T-helper 9 cell (primary cell): Measurements from ENCODE around the gene MRPL18.
A peak's percentile ranks its signal among the peaks of the same experiment; 100 is the strongest.
"Not testable (repeated sequence)": the region's sequence is repeated elsewhere in the genome, so short reads cannot be mapped to it uniquely, and the experiment has no call there.

Source experiments
- DNase-seq: peaks from one replicate; pipeline ENCODE4 v3.0.0-alpha.2; 2020

MRPL18 gene

DNA sequence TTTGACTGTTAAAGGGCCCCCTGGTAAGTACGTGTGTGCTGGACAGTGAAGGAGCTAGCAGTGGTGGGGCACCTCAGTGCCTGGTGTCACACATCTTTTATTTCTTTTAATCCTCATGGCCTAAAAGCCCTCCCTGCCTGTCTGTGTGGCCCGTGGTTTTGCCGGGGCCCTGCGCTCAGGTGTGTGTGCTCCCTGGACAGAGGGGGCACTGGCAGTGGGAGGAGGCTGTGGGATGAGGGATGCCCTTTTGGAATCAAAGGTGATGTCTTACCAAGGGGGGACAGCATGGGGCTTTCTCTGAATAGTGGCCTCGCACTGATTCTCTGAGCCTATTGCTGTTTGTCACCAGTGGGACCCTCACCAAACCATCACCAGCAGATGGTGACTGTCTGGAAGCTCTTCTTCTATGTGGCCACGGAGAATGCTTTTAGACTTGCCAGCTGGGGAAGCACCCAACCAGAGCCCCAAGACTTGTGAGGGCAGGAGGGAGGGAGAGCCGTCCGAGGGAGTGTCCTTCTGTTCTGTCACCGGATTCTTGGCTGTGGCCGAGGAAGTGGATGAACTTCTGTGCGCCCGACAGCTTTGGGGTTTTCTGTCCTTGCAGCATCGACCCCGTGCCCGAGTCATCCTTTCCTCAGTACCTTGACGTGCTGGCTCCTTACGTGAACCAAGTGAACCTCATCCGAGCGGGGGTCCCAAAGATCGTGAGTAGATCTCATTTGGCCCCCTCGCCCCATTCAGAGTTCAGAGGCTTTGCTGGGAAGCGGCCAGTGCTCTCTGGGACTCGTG lies 27.9 kb downstream of the MRPL18 start:
- DNase-seq = no peak

- DNase-seq = no peak
These were observed 28.8 kb downstream of the MRPL18 start for GRCh38 chr6:159819098-159819497.

- peak; percentile 9 for DNase-seq
These were observed 29.8 kb downstream of the MRPL18 start for GRCh38 chr6:159819932-159820640.

GRCh38 chr6:159821122-159821521 lies 30.9 kb downstream of the MRPL18 start:
- no peak for DNase-seq

DNA sequence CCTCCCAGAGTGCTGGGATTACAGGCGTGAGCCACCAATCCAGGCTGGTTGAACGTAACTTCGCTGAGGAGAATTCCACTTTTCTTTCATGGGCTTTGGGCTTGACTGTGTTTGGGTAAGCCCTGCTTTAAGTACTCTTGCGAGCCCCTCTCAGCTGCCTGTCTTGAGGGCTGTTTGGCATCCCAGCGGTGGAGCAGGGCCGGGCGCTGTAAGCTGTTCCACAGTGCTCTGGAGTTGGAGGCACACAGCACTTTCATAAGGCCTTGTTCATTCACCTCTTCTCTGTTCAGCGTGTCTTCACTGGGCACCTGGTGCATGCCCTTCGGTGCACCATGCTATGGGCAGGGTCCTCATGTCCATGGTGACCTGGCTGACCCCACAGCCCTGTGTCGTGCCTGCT lies 31.5 kb downstream of the MRPL18 start:
- no peak for DNase-seq

DNA sequence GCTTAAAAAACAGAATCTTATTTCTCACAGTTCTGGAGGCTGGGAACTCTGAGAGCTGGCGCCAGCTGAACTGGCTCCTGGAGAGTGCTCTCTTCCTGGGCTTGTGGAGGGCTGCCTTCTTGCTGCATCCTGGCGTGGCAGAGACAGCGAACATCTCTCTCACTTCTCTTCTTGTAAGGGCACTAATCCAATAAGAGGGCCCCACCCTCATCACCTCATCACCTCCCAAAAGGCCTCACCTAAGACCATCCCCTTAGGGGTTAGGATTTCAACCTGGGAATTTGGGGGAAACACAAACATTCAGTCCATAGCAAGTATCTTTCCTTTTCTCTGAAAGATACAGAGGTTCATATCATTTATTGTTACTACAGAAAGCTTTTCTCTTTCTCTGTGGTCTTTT lies 33.7 kb downstream of the MRPL18 start:
- no peak for DNase-seq

DNA sequence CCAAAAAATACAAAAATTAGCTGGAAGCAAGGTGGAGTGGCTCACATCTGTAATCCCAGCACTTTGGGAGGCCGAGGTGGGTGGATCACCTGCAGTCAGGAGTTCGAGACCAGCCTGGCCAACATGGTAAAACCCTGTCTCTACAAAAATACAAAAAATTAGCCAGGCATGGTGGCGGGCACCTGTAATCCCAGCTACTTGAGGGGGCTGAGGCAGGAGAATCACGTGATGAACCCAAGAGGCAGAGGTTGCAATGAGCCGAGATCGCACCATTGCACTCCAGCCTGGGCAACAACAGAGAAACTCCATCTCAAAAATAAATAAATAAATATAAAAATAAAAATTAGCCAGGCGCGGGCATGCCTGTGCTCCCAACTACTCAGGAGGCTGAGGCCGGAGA lies 34.4 kb downstream of the MRPL18 start:
- DNase-seq = not testable (repeated sequence)

- no peak for DNase-seq
These were observed 35.7 kb downstream of the MRPL18 start for GRCh38 chr6:159826004-159826403.

DNA sequence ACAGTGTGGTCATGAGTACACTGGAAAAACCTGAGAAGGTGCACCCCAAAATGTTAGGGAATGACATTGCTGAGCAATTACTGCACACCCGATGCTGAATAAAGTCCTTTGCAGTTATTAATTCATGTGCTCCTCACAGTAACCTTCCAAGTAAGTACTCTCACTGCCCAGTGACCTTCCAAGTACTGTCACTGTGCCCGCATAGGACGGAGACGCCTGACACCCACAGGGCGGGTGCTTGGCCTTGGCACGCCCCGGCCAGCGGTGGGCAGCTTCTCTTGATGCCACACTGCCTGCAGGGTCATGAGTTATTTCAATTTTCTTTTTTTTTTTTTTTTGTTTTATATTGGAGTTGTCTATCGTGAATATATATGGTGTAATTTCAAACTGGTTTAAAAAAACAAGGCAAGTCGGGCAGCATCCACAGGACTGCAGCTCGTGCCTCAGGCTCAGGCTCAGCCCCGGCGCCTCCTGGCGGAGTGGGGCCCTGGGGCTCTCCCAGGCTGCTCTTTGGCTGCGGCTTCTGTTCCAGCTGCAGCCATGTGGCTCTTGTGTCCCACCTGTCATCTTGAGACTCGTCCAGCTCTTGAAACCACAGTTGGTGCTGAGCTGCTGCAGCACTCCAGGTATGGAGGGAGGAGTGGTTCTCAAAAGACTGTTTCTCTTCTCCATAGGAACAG lies 36.8 kb downstream of the MRPL18 start:
- no peak for DNase-seq

DNA sequence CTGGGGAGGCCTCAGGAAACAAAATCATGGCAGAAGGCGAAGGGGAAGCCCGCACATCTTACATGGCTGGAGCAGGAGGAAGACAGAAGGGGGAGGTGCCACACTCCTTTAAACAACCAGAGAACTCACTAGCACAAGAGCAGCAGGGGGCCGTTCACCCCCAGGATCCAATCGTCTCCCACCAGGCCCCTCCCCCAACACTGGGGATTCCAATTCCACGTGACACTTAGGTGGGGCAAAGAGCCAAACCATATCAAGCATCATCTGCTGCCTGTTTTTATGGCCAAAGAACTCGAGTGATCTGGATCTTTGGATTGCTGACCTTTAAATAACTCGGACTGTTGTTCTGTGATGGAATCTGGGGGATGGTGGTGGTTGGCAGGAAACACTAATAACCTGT lies 37.8 kb downstream of the MRPL18 start:
- DNase-seq = no peak

- DNase-seq = no peak
These were observed 39.3 kb downstream of the MRPL18 start for GRCh38 chr6:159829526-159829925.

DNA sequence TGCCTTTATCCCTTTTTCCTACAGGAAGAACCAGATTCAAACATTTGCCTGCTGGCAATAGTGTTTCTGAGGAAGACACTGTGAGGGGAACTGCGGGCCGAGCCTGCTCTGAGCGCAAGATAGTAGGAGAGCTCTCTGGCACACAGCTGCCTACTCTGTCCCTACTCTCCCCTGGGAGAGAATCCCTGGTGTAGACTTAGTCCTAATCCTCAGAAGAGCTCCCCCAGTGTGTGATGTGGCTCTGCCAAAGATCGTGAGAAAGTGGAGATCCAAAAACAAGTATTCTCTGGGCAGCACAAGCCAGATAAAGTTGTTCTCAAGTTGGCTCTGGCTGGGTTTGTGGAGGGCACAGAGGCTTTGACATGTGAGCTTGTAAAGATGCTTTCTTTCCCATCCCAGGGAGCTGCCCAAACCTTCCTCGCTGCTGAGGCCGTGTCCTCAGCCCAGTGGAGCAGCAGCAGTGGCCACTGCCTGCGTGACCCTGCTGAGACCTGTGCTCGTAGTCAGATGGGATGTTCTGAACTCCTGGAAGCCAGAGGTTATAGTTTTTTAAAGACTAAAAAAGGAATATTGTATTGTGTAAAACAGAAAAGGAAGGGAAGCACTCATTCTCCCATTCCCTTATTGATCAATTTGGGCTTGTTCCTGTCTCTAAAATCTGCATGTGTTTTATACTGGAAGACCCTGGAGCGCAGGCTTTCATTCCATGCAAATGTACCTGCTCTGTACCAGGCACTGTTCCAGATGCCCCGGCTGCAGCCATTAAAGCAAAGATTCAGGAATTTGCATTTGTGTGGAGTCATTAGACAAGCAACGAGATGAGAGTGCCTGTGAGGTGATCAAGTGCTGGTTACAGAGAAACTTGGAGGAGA lies 40.5 kb downstream of the MRPL18 start:
- DNase-seq = no peak

DNA sequence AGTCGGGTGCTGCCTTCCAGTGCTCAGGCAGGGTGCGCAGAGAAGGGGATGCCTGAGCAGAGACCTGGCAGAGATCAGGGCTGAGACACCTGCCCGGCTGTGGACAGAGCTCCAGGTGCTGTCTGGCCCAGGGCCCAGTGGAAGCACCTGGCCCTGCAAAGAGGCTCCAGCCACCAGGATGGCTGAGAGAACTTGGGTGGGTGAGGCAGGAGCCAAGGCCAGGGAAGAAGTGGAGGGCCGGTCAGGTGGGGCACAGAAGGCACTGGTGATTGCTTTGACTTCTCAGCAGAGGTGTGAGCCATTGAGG lies 41.1 kb downstream of the MRPL18 start:
- no peak for DNase-seq

DNA sequence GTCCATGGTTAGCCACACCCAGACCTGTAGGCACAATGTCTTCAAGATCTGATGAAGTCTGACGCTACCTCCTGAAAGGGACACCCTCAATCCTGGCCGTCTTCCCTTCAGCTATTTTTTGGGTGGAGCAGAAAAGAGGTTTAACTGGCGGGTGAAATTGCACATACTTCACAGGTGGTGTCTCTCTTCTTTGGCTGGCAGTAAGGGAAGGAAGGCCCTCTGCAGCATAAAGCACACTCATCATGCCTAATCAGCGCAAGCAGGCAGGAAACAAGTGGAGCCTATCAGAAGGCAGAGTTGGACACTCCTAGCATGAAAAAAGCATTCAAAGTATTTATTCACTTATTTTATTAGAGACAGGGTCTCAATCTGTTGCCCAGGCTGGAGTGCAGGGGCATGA lies 42.7 kb downstream of the MRPL18 start:
- no peak for DNase-seq

DNA sequence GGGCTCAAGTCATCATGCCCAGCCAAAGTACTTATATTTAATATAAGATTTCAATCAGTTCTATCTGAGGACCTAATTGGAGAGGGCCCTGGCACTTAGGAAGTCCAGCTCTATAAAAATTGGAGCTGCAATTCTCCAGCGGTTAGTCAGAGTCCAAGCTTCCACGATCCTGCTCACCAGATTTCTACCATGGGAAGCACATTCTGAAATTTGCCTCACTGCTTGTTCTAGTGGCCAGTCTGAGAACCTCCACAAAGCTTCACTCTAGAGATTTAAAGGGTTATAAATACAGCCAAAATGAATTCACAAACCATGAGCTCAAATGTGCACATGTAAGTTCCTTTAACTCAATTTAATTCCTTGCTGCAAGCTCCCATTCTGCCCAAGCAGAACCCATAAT lies 43.3 kb downstream of the MRPL18 start:
- no peak for DNase-seq

GRCh38 chr6:159833997-159834603 lies 43.8 kb downstream of the MRPL18 start:
- no peak for DNase-seq

- no peak for DNase-seq
These were observed 46.6 kb downstream of the MRPL18 start for GRCh38 chr6:159836718-159837490.

DNA sequence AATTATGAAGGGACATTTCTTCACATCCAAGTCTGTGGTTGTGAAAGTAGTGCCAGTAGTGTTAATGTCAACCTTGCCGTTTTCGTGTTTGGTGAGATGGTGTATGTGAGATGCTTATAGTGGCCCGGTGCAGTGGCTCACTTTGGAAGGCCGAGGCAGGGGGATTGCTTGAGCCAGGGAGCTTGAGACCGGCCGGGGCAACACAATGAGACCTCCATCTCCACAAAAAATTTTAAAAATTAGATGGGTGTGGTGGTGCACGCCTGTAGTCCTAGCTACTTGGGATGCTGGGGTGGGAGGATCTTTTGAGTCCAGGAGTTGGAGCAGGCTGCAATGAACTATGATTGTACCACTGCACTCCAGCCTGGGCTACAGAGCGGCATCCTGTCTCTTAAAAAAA lies 47.2 kb downstream of the MRPL18 start:
- no peak for DNase-seq

GRCh38 chr6:159838020-159838744 lies 47.9 kb downstream of the MRPL18 start:
- DNase-seq = no peak

- DNase-seq = no peak
These were observed 51.8 kb downstream of the MRPL18 start for GRCh38 chr6:159842035-159842434.
